Measurements from ENCODE around the gene MIPEP.

The MIPEP gene

GRCh38 chr13:23888658-23889614 is at the start of gene MIPEP:
Gene MIPEP, minus strand, starts transcription at chr13:23889400. Its CDS starts 80 bp downstream, at chr13:23889320.
- peak within 1 kb of the TSS; percentile 93 to 97 for H3K4me3 ChIP-seq (replicated peaks in 1 of 2; ENCODE audit: low read depth in 2 of 2, low read length in 2 of 2)

GRCh38 chr13:23934520-23934919 is 45.3 kb upstream of the MIPEP start:
- no peak for TF ChIP-seq CTCF (IDR thresholded peaks at IDR 0.05; ENCODE audit: low read depth, low read length)
- peak in 1 of 2 donors; percentile 93 for DNase-seq (ENCODE audit: low read depth in 2 of 2)
- H3K4me3 ChIP-seq (replicated peaks in 1 of 2; ENCODE audit: low read depth in 2 of 2, low read length in 2 of 2), result no peak overlapping the region

More at GRCh38 chr13:23888658-23889614, at the start of gene MIPEP:
- peak; percentile 77 for TF ChIP-seq CTCF (IDR thresholded peaks at IDR 0.05; ENCODE audit: low read depth, low read length)
- DNase-seq (ENCODE audit: low read depth in 2 of 2), result peak; percentile 96

- DNase-seq (ENCODE audit: low read depth in 2 of 2), result peak; percentile 46 to 88
- TF ChIP-seq CTCF (IDR thresholded peaks at IDR 0.05; ENCODE audit: low read depth, low read length), result no peak
- no peak overlapping the region for H3K4me3 ChIP-seq (replicated peaks in 1 of 2; ENCODE audit: low read depth in 2 of 2, low read length in 2 of 2)
Observed at GRCh38 chr13:23928985-23929384, 39.8 kb upstream of the MIPEP start.

GRCh38 chr13:23923031-23923430 is 33.8 kb upstream of the MIPEP start:
- TF ChIP-seq CTCF (IDR thresholded peaks at IDR 0.05; ENCODE audit: low read depth, low read length), result no peak
- no peak for DNase-seq (ENCODE audit: low read depth in 2 of 2)
- H3K4me3 ChIP-seq (replicated peaks in 1 of 2; ENCODE audit: low read depth in 2 of 2, low read length in 2 of 2), result no peak overlapping the region

GRCh38 chr13:23922005-23922932 is 33.1 kb upstream of the MIPEP start:
- DNase-seq (ENCODE audit: low read depth in 2 of 2), result no peak
- TF ChIP-seq CTCF (IDR thresholded peaks at IDR 0.05; ENCODE audit: low read depth, low read length), result no peak
- no peak overlapping the region for H3K4me3 ChIP-seq (replicated peaks in 1 of 2; ENCODE audit: low read depth in 2 of 2, low read length in 2 of 2)

- TF ChIP-seq CTCF (IDR thresholded peaks at IDR 0.05; ENCODE audit: low read depth, low read length), result peak; percentile 61
- no peak overlapping the region for H3K4me3 ChIP-seq (replicated peaks in 1 of 2; ENCODE audit: low read depth in 2 of 2, low read length in 2 of 2)
- peak; percentile 69 to 78 for DNase-seq (ENCODE audit: low read depth in 2 of 2)
Observed at GRCh38 chr13:23921451-23921888, 32.3 kb upstream of the MIPEP start.

Measured in cardiac fibroblast (primary cell).